GM21717 (cell line): ENCODE results near the gene KPNA5.
"Not testable (repeated sequence)": the region's sequence is repeated elsewhere in the genome, so short reads cannot be mapped to it uniquely, and the experiment has no call there.

Experiments used
- ATAC-seq: cut with Tn5 transposase; IDR thresholded peaks from one replicate; pipeline ENCODE4 v1.9.1; 2021; ENCODE audit warnings: mild to moderate bottlenecking, moderate library complexity; ENCODE audit not compliant: unreplicated experiment

KPNA5 gene

GRCh38 chr6:116697480-116697879 is 16.5 kb downstream of the KPNA5 start:
- peak; percentile 67 for ATAC-seq

GRCh38 chr6:116703888-116704287 is 22.9 kb downstream of the KPNA5 start:
- ATAC-seq: not testable (repeated sequence)

- no peak for ATAC-seq
Observed at GRCh38 chr6:116705917-116706316, 24.9 kb downstream of the KPNA5 start.

- ATAC-seq: no peak
Observed at GRCh38 chr6:116714296-116714695, 33.3 kb downstream of the KPNA5 start.

GRCh38 chr6:116714761-116715160 is 33.8 kb downstream of the KPNA5 start:
- ATAC-seq: no peak

GRCh38 chr6:116726947-116727346 is 45.9 kb downstream of the KPNA5 start:
- no peak for ATAC-seq

- no peak for ATAC-seq
Observed at GRCh38 chr6:116730513-116730912, 49.5 kb downstream of the KPNA5 start.

GRCh38 chr6:116737004-116737403 is 56.0 kb downstream of the KPNA5 start:
- no peak for ATAC-seq

GRCh38 chr6:116740486-116740885 is 59.5 kb downstream of the KPNA5 start:
- not testable (repeated sequence) for ATAC-seq

- no peak for ATAC-seq
Observed at GRCh38 chr6:116741571-116741970, 60.6 kb downstream of the KPNA5 start.

- ATAC-seq: no peak
Observed at GRCh38 chr6:116745176-116745575, 64.2 kb downstream of the KPNA5 start.

GRCh38 chr6:116761779-116762178 is 80.8 kb downstream of the KPNA5 start:
- ATAC-seq: no peak

GRCh38 chr6:116762235-116762634 is 81.2 kb downstream of the KPNA5 start:
- no peak for ATAC-seq

- ATAC-seq: no peak
Observed at GRCh38 chr6:116763048-116763447, 82.0 kb downstream of the KPNA5 start.

GRCh38 chr6:116763906-116764628 is 83.1 kb downstream of the KPNA5 start:
- ATAC-seq: no peak

- no peak for ATAC-seq
Observed at GRCh38 chr6:116764629-116764960, 83.6 kb downstream of the KPNA5 start.

- no peak for ATAC-seq
Observed at GRCh38 chr6:116764961-116765841, 84.2 kb downstream of the KPNA5 start, which contains the start of gene FAM162B. Gene FAM162B, minus strand, starts transcription at chr6:116765719. Its CDS starts 143 bp downstream, at chr6:116765576.

GRCh38 chr6:116766506-116767176 is 85.6 kb downstream of the KPNA5 start:
- no peak for ATAC-seq

- no peak for ATAC-seq
Observed at GRCh38 chr6:116767715-116768114, 86.7 kb downstream of the KPNA5 start.

- no peak for ATAC-seq
Observed at GRCh38 chr6:116772450-116772849, 91.4 kb downstream of the KPNA5 start.

GRCh38 chr6:116773886-116774285 is 92.9 kb downstream of the KPNA5 start:
- no peak for ATAC-seq
